Keratinocyte (primary cell): ENCODE results near the gene METTL1.

Source experiments
- CTCF ChIP-seq, 3 experiments: IDR thresholded peaks in 1 of 3; conservative IDR thresholded peaks in 1 of 3; optimal IDR thresholded peaks in 1 of 3; 2 replicates in 2 of 3; 3 replicates in 1 of 3; pipeline versions ENCODE3 to v1.5.1; 2011; ENCODE audit warnings: low read length in 3 of 3, mild to moderate bottlenecking in 3 of 3, moderate library complexity in 2 of 3, control low read depth in 1 of 3, inconsistent platforms in 1 of 3; ENCODE audit not compliant: insufficient read depth in 2 of 3; ENCODE audit errors: extremely low read depth in 1 of 3
- EZH2 ChIP-seq: IDR thresholded peaks from one replicate; pipeline ENCODE4 v1.6.1; 2012; ENCODE audit warnings: inconsistent platforms, mild to moderate bottlenecking, low read length, moderate library complexity

DNA sequence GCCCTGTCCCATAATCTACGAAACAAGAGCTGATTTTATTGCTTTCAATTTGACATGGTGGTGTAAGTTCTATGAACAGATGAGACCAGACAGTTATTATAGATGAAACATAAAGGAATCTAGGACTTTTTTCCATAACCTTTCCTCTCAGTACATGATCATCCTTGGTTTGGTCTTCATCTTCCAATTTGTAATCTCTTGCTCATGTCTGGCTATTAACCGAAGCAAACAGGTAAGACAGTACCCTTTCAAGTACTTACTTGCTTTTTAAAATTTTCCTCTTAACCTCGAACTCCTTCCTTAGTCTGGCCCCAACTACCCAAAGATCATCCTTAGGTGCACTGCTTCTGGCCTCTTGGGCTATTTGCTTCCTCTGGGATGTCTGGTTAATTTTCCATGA, 25.9 kb downstream of the METTL1 start:
- TF ChIP-seq CTCF (optimal IDR thresholded peaks at IDR 0.05 in 1 of 3, IDR thresholded peaks at IDR 0.05 in 1 of 3, conservative IDR thresholded peaks at IDR 0.05 in 1 of 3; ENCODE audit: extremely low read depth in 1 of 3, insufficient read depth in 2 of 3, low read length in 3 of 3) (no peak), EZH2 (no peak)
